ENCODE measurements around the gene ITSN1. TPM values are rescaled to one million over a fixed set of nuclear protein-coding genes. Genes with fewer than 3 reads are reported as not detected.
"Not testable (repeated sequence)": the region's sequence is repeated elsewhere in the genome, so short reads cannot be mapped to it uniquely, and the experiment has no call there.

Gene ITSN1
- total RNA-seq, 4 donors from 2014 or later: 33.0 to 50.5 (median 45.9) TPM

- no CpG with 5 or more reads among the region's 9 CpGs for WGBS, 2 donors (ENCODE audit: low coverage in 1 of 2)
- Histone ChIP-seq H3K27ac (no peak overlapping the region), H3K36me3 (no peaks in the 10 kb centered on the region), H3K4me3 (no peak overlapping the region), H3K4me1 (no peaks in the 10 kb centered on the region), H3K9me3 (no peaks in the 10 kb centered on the region), H3K27me3 (no peaks in the 10 kb centered on the region)
- no peak for ATAC-seq
- TF ChIP-seq EP300 (IDR thresholded peaks at IDR 0.05): no peak
Observed at GRCh38 chr21:33865176-33865575, 222.9 kb downstream of the ITSN1 start.

GRCh38 chr21:33865996-33866575 lies 223.8 kb downstream of the ITSN1 start:
- H3K27ac ChIP-seq: no peak overlapping the region
- WGBS, 2 donors (ENCODE audit: low coverage in 1 of 2): 77 to 100% methylated on average over 1 to 4 of the region's 8 CpGs
- H3K27me3 ChIP-seq: no peaks in the 10 kb centered on the region
- no peak for TF ChIP-seq POLR2AphosphoS5 (IDR thresholded peaks at IDR 0.05)
- no peak for TF ChIP-seq POLR2A (IDR thresholded peaks at IDR 0.05)
- TF ChIP-seq CTCF (IDR thresholded peaks at IDR 0.05): no peak
- TF ChIP-seq EP300 (IDR thresholded peaks at IDR 0.05): no peak
- H3K4me1 ChIP-seq: no peaks in the 10 kb centered on the region
- H3K36me3 ChIP-seq: no peaks in the 10 kb centered on the region
- no peak overlapping the region for H3K4me3 ChIP-seq
- H3K9me3 ChIP-seq: no peaks in the 10 kb centered on the region
- ATAC-seq: no peak

GRCh38 chr21:33866826-33867225 lies 224.5 kb downstream of the ITSN1 start:
- H3K4me1 ChIP-seq: no peaks in the 10 kb centered on the region
- TF ChIP-seq POLR2A (IDR thresholded peaks at IDR 0.05) (no peak), EP300 (IDR thresholded peaks at IDR 0.05) (no peak)
- H3K27me3 ChIP-seq: no peaks in the 10 kb centered on the region
- no peaks in the 10 kb centered on the region for H3K9me3 ChIP-seq
- WGBS, 2 donors (ENCODE audit: low coverage in 1 of 2): 69 to 89% methylated on average over 1 to 2 of the region's 2 CpGs
- peak; percentile 51 for ATAC-seq
- no peak overlapping the region for H3K27ac ChIP-seq
- H3K4me3 ChIP-seq: no peak overlapping the region
- H3K36me3 ChIP-seq: no peaks in the 10 kb centered on the region

DNA sequence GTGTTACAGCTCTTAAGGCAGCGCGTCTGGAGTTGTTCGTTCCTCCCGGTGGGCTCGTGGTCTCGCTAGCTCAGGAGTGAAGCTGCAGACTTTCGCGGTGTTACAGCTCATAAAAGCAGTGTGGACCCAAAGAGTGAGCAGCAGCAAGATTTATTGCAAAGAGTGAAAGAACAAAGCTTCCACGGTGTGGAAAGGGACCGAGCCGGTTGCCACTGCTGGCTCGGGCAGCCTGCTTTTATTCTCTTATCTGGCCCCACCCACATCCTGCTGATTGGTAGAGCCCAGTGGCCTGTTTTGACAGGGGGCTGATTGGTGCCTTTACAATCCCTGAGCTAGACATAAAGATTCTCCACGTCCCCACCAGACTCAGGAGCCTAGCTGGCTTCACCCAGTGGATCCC lies 225.6 kb downstream of the ITSN1 start:
- not testable (repeated sequence) for H3K4me1 ChIP-seq, H3K36me3 ChIP-seq, H3K4me3 ChIP-seq, H3K27ac ChIP-seq, H3K27me3 ChIP-seq, H3K9me3 ChIP-seq, ATAC-seq
- WGBS, 2 donors (ENCODE audit: low coverage in 1 of 2): 60% methylated on average over 1 of the region's 13 CpGs; no CpG with 5 or more reads in 1 of the 2 donors

- no peak overlapping the region for H3K27ac ChIP-seq
- TF ChIP-seq EP300 (IDR thresholded peaks at IDR 0.05): no peak
- no peak for TF ChIP-seq POLR2AphosphoS5 (IDR thresholded peaks at IDR 0.05)
- no peak for TF ChIP-seq POLR2A (IDR thresholded peaks at IDR 0.05)
- TF ChIP-seq CTCF (IDR thresholded peaks at IDR 0.05): no peak
- no peaks in the 10 kb centered on the region for H3K9me3 ChIP-seq
- ATAC-seq: no peak
- H3K27me3 ChIP-seq: no peaks in the 10 kb centered on the region
- no peak overlapping the region for H3K4me3 ChIP-seq
- H3K36me3 ChIP-seq: no peaks in the 10 kb centered on the region
- no peaks in the 10 kb centered on the region for H3K4me1 ChIP-seq
Observed at GRCh38 chr21:33869873-33870272, 227.6 kb downstream of the ITSN1 start.

- Histone ChIP-seq H3K27ac (no peak overlapping the region), H3K9me3 (no peaks in the 10 kb centered on the region), H3K27me3 (no peaks in the 10 kb centered on the region), H3K36me3 (no peaks in the 10 kb centered on the region), H3K4me1 (no peaks in the 10 kb centered on the region), H3K4me3 (no peak overlapping the region)
- ATAC-seq: no peak
- no peak for TF ChIP-seq CTCF (IDR thresholded peaks at IDR 0.05)
- no peak for TF ChIP-seq EP300 (IDR thresholded peaks at IDR 0.05)
- no peak for TF ChIP-seq POLR2AphosphoS5 (IDR thresholded peaks at IDR 0.05)
- no peak for TF ChIP-seq POLR2A (IDR thresholded peaks at IDR 0.05)
- 78 to 85% methylated on average over 3 to 4 of the region's 4 CpGs for WGBS, 2 donors (ENCODE audit: low coverage in 1 of 2)
Observed at GRCh38 chr21:33870768-33871167, 228.5 kb downstream of the ITSN1 start.
